ENCODE results near the gene COL11A2.
"Not testable (repeated sequence)": the region's sequence is repeated elsewhere in the genome, so short reads cannot be mapped to it uniquely, and the experiment has no call there.

Gene COL11A2

GRCh38 chr6:33192105-33192646 is at the start of gene COL11A2:
Gene COL11A2, minus strand, starts transcription at chr6:33192467. Its CDS starts 227 bp downstream, at chr6:33192240.
- peak in 1 of 4 experiments; percentile 21 for DNase-seq

GRCh38 chr6:33241968-33242367 is 49.7 kb upstream of the COL11A2 start:
- no peak for DNase-seq

DNA sequence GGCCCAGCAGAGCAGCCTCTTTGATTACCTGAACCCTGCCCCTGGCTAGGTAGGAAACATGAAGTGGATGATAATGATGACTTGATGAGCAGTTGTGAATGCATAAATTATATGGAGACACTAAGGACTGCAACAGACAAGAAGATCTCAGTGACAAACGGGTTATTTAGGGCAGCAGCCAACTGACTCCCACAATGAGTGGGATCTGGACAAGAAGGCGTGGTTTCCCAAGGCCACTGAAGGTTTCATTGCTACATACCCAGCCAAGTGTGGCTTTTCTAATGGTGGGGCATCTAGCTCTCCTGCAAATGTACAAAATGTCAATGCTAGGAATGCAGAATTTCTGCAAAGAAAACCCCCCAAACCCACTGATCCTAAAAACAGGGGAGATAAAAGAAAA is 45.5 kb upstream of the COL11A2 start:
- DNase-seq, result no peak

GRCh38 chr6:33236852-33237251 is 44.6 kb upstream of the COL11A2 start:
- no peak for DNase-seq

DNA sequence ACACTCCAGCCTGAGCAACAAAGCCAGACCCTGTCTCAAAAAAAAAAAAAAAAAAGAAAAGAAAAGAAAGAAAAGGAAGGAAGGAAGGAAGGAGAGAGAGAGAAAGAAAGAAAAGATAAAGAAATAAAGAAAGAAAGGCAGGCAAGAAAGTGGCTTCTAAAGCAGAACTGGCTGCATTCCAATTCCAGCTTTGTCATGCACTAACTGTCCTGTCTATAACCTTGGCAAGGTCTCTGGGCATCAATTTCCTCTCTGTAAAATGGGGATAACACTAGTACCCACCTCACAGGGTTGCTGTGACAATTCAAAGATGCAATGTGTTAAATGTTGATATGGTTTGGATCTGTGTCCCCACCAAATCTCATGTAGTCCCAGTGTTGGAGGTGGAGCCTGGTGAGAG is 44.1 kb upstream of the COL11A2 start:
- no peak for DNase-seq

- DNase-seq, result no peak
Measured at GRCh38 chr6:33235221-33235634, 43.0 kb upstream of the COL11A2 start.

DNA sequence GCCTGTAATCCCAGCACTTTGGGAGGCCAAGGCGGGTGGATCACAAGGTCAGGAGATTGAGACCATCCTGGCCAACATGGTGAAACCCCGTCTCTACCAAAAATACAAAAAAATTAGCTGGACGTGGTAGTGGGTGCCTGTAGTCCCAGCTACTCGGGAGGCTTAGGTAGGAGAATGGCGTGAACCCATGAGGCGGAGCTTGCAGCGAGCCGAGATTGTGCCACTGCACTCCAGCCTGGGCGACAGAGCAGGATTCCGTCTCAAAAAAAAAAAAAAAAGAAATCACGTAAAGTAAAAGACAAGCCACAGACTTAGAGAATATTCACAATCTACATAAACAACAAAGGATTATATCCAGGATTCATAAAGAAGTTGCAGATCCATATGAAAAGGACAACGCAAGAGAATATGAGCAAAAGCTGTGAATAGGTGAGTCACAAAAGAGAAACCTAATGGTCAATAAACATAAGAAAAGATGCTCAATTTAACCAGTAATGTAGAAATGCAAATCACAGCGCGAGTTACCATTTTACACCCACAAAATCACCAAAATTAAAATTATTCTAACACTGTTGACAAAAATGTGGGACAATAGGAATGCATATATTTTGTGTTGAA is 34.3 kb upstream of the COL11A2 start:
- DNase-seq, result not testable (repeated sequence)

GRCh38 chr6:33217681-33218080 is 25.4 kb upstream of the COL11A2 start:
- DNase-seq, result no peak

DNA sequence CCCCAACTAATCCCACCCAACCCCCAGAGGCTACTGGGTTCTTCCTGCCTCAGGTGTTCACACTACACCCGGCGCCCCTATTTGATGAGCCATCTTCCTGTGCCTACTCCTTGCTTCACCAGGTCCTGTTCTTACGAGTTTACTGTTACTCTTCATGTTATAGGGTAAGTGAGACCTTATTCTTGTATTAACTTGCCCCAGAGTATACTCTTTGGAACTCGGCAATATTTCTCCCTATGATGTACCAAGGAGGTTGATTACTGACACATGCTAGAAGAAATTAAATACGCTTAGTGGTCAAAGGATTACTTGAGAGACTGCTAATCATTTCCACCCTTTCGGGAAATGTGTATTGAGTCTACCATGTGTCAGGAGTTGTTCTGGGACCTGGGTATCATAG is 25.0 kb upstream of the COL11A2 start:
- DNase-seq, result no peak

DNA sequence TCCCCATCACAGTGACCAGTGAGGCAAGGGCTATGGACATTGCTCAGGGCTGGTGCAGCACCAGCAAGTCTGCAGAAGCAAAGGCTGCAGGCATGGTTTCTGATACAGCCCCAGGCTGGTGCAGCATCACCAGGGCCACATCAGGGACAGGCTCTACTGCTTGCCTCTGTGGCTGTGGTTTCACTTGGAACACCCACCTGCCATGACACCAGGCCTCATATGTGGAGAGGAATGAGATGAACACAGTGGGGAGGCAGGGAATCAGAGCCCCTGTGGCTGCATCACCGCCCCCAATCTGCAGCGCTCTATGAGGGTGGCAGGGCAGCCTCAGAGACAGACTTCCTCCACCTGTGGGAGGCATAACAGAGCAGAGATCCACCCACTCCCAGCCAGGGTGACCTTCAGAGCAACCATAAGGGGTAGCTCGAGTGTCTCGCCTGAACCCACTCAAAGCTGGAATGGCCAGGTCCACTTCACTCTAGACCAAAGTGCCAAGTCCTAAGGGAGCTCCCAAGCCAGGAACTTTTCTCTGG is 23.9 kb upstream of the COL11A2 start:
- DNase-seq, result no peak

- no peak for DNase-seq
Measured at GRCh38 chr6:33215271-33216116, 23.2 kb upstream of the COL11A2 start.

DNA sequence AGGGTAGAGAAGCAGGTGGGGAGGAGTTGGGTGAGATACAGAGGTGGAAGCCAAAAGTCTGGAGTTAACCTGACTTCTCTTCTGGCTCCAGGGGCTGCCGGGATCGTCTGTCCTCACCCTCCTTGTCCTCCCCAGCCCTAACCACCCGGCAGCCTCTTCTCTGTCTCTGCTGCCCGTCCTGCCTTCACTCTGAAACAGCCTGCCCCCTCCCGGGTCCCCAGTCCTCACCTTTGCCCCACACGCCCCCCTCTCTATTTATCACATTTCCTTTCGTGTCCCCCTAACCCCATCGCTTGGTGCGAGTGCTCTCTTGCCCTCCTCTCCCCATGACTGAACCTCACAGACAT is 21.7 kb upstream of the COL11A2 start:
- DNase-seq, result no peak

DNA sequence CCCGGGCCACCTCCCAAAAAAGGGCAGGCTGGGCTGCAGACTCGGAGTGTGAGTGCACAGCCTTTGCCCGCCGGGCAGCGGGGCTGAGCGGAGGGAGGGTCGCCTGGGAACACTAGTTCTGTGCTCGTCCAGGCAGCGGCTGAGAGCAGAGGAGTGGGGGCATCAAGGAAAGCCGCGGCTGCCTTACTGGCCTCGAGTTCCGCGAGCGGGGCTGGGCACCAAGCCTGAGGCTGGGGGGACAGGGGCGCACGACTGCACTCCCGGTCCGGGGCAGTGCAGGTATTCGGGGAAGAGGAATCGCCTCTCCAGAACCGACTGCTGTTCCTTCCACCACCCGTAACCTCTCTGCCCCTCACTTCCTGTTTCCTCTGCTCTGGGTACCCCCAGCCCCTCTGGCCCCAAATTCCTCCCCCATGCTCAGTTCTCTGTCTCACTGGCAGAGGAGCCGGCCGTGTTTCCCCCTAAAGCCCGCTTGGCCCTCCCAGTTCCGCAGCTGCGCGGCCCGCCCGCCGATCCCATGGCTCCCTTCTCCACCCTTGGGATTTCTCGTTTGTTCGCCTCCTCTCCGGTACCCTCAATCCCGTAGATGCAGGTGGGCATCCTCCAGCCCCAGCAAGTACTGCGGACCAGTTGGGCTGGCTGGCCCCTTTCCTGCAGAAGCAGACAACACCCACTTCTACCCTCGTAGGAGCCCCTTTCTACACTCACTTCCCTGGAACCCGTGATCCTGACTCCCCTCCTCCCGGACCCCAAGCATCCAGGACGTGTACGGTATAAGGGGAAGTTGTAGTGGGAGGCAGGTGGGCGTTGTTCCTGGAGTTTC is 21.1 kb upstream of the COL11A2 start:
- DNase-seq, result no peak

- DNase-seq, result no peak
Measured at GRCh38 chr6:33212857-33213165, 20.5 kb upstream of the COL11A2 start.

DNA sequence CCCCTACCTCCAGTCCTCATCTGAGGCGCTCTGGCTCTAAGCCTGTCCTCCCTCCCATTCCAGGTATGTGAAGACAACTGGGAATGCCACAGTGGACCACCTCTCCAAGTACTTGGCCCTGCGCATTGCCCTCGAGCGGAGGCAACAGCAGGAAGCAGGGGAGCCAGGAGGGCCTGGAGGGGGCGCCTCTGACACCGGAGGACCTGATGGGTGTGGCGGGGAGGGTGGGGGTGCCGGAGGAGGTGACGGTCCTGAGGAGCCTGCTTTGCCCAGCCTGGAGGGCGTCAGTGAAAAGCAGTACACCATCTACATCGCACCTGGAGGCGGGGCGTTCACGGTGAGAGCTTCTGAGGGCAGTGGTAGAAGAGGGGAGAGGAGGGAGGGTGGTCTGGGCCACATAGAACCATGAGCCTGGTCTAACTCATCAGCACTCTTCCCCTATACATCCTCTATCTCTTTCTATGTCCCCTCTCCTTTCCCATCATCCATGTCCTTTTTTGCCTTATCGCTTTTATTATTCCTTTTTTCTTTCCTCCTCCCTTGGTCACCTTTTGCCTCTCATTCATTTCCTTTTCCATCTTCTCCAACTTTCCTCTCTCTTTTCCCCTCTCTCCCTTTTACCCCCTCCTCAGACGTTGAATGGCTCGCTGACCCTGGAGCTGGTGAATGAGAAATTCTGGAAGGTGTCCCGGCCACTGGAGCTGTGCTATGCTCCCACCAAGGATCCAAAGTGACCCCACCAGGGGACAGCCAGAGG is 19.6 kb upstream of the COL11A2 start:
- no peak for DNase-seq

GRCh38 chr6:33211136-33211535 is 18.9 kb upstream of the COL11A2 start:
- no peak for DNase-seq

DNA sequence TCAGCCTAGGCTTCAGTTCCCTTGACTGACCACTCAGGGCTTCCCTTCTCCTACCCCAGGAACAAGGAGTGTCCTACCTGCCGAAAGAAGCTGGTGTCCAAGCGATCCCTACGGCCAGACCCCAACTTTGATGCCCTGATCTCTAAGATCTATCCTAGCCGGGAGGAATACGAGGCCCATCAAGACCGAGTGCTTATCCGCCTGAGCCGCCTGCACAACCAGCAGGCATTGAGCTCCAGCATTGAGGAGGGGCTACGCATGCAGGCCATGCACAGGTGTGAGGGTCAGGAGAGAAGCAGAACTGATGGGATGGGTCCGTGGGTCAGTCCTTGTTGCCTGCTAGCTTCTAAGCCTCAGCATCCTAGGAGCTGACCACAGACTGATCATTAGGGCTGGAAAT is 17.6 kb upstream of the COL11A2 start:
- DNase-seq, result no peak

- DNase-seq, result peak; percentile 53 to 83 (median 68)
Measured at GRCh38 chr6:33208091-33208967, 16.1 kb upstream of the COL11A2 start, which contains the start of gene RING1. Gene RING1, plus strand, starts transcription at chr6:33208500. Its CDS starts 323 bp downstream, at chr6:33208823.

DNA sequence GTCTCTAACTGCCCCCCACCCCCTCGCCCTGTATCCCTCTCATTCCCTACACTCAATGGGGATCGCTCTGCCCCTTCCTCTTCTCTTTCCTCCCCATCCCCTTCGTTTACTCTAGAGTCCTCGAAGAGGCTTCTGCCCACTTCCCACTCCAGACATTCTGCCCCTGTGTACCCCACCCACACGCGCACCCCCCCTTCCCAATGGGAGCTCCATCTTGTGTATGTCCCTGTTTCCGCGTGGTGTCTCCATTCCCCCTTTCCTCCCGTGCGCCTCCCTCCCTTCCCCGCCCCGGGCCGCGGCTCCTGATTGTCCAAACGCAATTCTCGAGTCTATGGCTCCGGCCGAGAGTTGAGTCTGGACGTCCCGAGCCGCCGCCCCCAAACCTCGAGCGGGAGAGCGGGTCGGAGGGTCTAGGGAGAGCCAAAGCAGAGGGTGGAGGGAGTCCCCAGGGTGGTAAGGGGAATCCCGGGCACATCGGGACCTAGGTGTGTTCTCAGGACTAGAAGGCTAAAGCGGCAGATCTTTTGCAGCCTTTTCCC is 15.4 kb upstream of the COL11A2 start:
- DNase-seq, result no peak

GRCh38 chr6:33206864-33207551 is 14.7 kb upstream of the COL11A2 start:
- no peak for DNase-seq

All from activated naive CD4-positive, alpha-beta T cell (primary cell).